H1 (cell line): ENCODE measurements around the gene CPT2. TPM values are rescaled to one million over a fixed set of nuclear protein-coding genes. Genes with fewer than 3 reads are reported as not detected.

Source experiments
- CBX8 ChIP-seq: fragments of 300-800, 300-1000 bp; sonication (generic); IDR thresholded peaks from 2 replicates; pipeline ENCODE4 v1.7.1; 2016; ENCODE audit warnings: low read depth, low read length, borderline replicate concordance
- HDAC6 ChIP-seq: IDR thresholded peaks from one replicate; pipeline ENCODE4 v1.7.1; 2012; ENCODE audit warnings: low read depth, mild to moderate bottlenecking, inconsistent platforms, low read length, moderate library complexity
- SP1 ChIP-seq: IDR thresholded peaks from 2 replicates; pipeline ENCODE4 v1.6.1; 2011; ENCODE audit warnings: low read depth, low read length
- polyA plus RNA-seq, 7 experiments: library from polyadenylated mRNA; depleted of rRNA in 3 of 7; stranded (reverse) in 5 of 7; unstranded in 2 of 7; fragments of >200 nt in 5 of 7; fragments of 200-250 nt in 2 of 7; gene quantifications; 1 replicate in 5 of 7; 2 replicates in 1 of 7; 4 replicates in 1 of 7; pipeline versions ENCODE4 v1.2.1 to v1.2.3, GENCODE V29; 2011 to 2013; ENCODE audit warnings: missing spikeins in 2 of 7, mixed read lengths in 2 of 7
- total RNA-seq: library from RNA; stranded (reverse); fragmentation: NEBNext Ultra II Directional; extraction: Animal tissue kit (Norgen Biotek cat#: 25700); gene quantifications from 2 replicates; pipeline ENCODE4 v1.2.1, GENCODE V29; 2021

Gene CPT2
- total and polyA plus RNA-seq, 2 of the 8 experiments (the other 6 are each of a cell fraction or from before 2014, with no cell fraction given), result 23.9 to 25.5 TPM

GRCh38 chr1:53254011-53254640 is 57.5 kb downstream of the CPT2 start (continued):
- no peak for TF ChIP-seq CBX8
- no peak for TF ChIP-seq SP1
- no peak for TF ChIP-seq HDAC6
